C4-2B (cell line): ENCODE measurements around the gene LRRC61.

Source experiments
- CTCF ChIP-seq: fragments of 450-650 bp; conservative IDR thresholded peaks from 2 replicates; pipeline ENCODE4 v1.5.1; 2017; ENCODE audit warnings: mild to moderate bottlenecking
- ZFX ChIP-seq: fragments of 450-650 bp; IDR thresholded peaks from 2 replicates; pipeline ENCODE4 v1.6.1; 2017

GRCh38 chr7:150317748-150318444 lies 5.3 kb upstream of the LRRC61 start:
- TF ChIP-seq CTCF = no peak
- no peak for TF ChIP-seq ZFX
